ENCODE data around the gene NKAIN1.

NKAIN1 gene

DNA sequence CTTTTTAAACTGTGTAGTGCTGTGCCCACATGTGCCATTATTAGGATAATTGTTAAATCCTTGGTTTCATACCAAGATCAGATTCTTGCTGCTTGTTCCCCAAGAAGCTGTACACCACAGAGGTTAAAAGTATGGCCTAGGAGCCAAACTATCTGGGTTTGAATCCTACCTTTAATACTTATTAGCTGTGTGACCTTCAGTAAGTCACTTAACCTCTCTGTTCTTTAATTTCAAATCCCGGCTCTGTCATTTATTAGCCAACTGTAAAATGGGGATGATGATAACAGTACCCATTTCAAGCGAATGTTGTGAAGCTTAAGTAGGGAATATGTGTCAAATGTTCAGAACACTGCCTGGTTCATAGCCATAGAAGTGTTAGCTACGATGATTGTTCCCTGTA, 32.6 kb downstream of the NKAIN1 start:
- no peaks in the 10 kb centered on the region for H3K79me2 ChIP-seq (ENCODE audit: insufficient read depth, low read length)
- H3K9me3 ChIP-seq (ENCODE audit: low read length) = peaks cover 7% of the 10 kb centered on the region; the same call in 1 of the 2 replicates
- TF ChIP-seq, protein P1, sequence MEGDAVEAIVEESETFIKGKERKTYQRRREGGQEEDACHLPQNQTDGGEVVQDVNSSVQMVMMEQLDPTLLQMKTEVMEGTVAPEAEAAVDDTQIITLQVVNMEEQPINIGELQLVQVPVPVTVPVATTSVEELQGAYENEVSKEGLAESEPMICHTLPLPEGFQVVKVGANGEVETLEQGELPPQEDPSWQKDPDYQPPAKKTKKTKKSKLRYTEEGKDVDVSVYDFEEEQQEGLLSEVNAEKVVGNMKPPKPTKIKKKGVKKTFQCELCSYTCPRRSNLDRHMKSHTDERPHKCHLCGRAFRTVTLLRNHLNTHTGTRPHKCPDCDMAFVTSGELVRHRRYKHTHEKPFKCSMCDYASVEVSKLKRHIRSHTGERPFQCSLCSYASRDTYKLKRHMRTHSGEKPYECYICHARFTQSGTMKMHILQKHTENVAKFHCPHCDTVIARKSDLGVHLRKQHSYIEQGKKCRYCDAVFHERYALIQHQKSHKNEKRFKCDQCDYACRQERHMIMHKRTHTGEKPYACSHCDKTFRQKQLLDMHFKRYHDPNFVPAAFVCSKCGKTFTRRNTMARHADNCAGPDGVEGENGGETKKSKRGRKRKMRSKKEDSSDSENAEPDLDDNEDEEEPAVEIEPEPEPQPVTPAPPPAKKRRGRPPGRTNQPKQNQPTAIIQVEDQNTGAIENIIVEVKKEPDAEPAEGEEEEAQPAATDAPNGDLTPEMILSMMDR (IDR thresholded peaks at IDR 0.05; ENCODE audit: low read length) = no peak
- no peak for TF ChIP-seq EZH2 (IDR thresholded peaks at IDR 0.05; ENCODE audit: borderline replicate concordance, low read length)
- H4K20me1 ChIP-seq (ENCODE audit: insufficient read depth, low read length) = no peaks in the 10 kb centered on the region
- no peaks in the 10 kb centered on the region; the same call in 1 of the 2 replicates for H3K27me3 ChIP-seq (ENCODE audit: insufficient read depth, low read length)
- no peaks in the 10 kb centered on the region for H3F3A ChIP-seq (ENCODE audit: insufficient read depth, low read length)
- H3K36me3 ChIP-seq (ENCODE audit: insufficient read depth, low read length) = no peaks in the 10 kb centered on the region; the same call in 1 of the 2 replicates
- no peak overlapping the region for H3K9ac ChIP-seq (ENCODE audit: low read length)
- no peaks in the 10 kb centered on the region for H3K9me2 ChIP-seq (ENCODE audit: low read depth, low read length)
- H3K4me1 ChIP-seq (ENCODE audit: insufficient read depth, low read length, severe bottlenecking) = no peaks in the 10 kb centered on the region
- no peak overlapping the region for H3K4me3 ChIP-seq (ENCODE audit: low read depth, low read length, poor library complexity, severe bottlenecking)
- no peak overlapping the region for H3K27ac ChIP-seq (ENCODE audit: low read depth, low read length, poor library complexity, severe bottlenecking)
- H2AFZ ChIP-seq (ENCODE audit: low read length) = no peak overlapping the region
- H3K4me2 ChIP-seq (ENCODE audit: low read length) = no peak overlapping the region

DNA sequence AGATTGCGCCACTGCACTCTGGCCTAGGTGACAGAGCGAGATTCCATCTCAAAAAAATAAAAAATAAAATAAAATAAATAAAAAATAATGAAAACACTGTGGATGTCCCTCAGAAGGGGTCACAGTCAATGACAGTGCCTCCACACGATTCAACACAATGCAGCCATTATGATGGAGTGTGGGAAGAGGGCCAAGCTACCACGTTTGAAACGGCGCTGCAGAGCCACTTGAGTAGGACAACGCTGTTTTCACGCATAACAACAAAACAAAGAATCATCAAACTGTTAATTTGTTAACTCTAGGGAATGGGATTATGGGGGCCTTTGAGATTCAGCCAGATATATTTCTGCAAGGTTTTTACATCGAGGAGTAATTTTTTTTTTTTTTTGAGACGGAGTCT, 36.5 kb downstream of the NKAIN1 start:
- Histone ChIP-seq H2AFZ (ENCODE audit: low read length) (no peak overlapping the region), H3K9ac (ENCODE audit: low read length) (no peak overlapping the region), H3K4me2 (ENCODE audit: low read length) (no peak overlapping the region), H3K9me2 (ENCODE audit: low read depth, low read length) (no peaks in the 10 kb centered on the region), H4K20me1 (ENCODE audit: insufficient read depth, low read length) (no peaks in the 10 kb centered on the region), H3K9me3 (ENCODE audit: low read length) (no peaks in the 10 kb centered on the region), H3K36me3 (ENCODE audit: insufficient read depth, low read length) (no peaks in the 10 kb centered on the region), H3K79me2 (ENCODE audit: insufficient read depth, low read length) (no peaks in the 10 kb centered on the region), H3K4me1 (ENCODE audit: insufficient read depth, low read length, severe bottlenecking) (no peaks in the 10 kb centered on the region), H3K27me3 (ENCODE audit: insufficient read depth, low read length) (no peaks in the 10 kb centered on the region), H3F3A (ENCODE audit: insufficient read depth, low read length) (no peaks in the 10 kb centered on the region), H3K4me3 (ENCODE audit: low read depth, low read length, poor library complexity, severe bottlenecking) (no peak overlapping the region), H3K27ac (ENCODE audit: low read depth, low read length, poor library complexity, severe bottlenecking) (no peak overlapping the region)
- no peak for TF ChIP-seq EZH2 (IDR thresholded peaks at IDR 0.05; ENCODE audit: borderline replicate concordance, low read length)
- TF ChIP-seq, protein P1 (IDR thresholded peaks at IDR 0.05; ENCODE audit: low read length) = no peak

DNA sequence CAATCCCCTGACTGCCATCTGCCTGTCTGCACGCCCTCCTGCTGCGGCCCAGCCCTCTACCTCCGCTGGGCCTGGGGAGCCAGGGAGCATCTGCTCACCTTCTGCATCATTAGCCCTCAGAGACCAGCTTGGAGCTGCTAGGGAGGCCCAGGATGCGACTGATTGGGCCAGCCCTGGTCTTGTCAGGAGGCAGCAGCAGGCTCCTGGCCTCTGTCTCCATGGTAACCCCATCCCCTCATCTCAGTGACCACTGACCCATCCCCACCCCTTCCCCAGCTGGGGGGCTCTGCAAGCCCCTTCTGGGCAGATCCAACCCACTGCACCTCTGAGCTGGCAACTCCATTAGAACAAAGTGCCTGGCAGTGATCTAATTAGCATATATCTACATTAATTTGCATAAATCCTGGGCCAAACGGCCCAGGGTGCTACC, 37.7 kb downstream of the NKAIN1 start:
- Histone ChIP-seq H3K79me2 (ENCODE audit: insufficient read depth, low read length) (no peaks in the 10 kb centered on the region), H4K20me1 (ENCODE audit: insufficient read depth, low read length) (no peaks in the 10 kb centered on the region), H3K4me1 (ENCODE audit: insufficient read depth, low read length, severe bottlenecking) (no peaks in the 10 kb centered on the region), H3K9me3 (ENCODE audit: low read length) (no peaks in the 10 kb centered on the region), H3K27ac (ENCODE audit: low read depth, low read length, poor library complexity, severe bottlenecking) (no peak overlapping the region), H3F3A (ENCODE audit: insufficient read depth, low read length) (no peaks in the 10 kb centered on the region), H3K9ac (ENCODE audit: low read length) (no peak overlapping the region), H3K27me3 (ENCODE audit: insufficient read depth, low read length) (no peaks in the 10 kb centered on the region), H3K4me2 (ENCODE audit: low read length) (no peak overlapping the region), H3K9me2 (ENCODE audit: low read depth, low read length) (no peaks in the 10 kb centered on the region), H2AFZ (ENCODE audit: low read length) (no peak overlapping the region), H3K4me3 (ENCODE audit: low read depth, low read length, poor library complexity, severe bottlenecking) (no peak overlapping the region), H3K36me3 (ENCODE audit: insufficient read depth, low read length) (no peaks in the 10 kb centered on the region)
- TF ChIP-seq EZH2 (IDR thresholded peaks at IDR 0.05; ENCODE audit: borderline replicate concordance, low read length) = no peak
- TF ChIP-seq, protein P1 (IDR thresholded peaks at IDR 0.05; ENCODE audit: low read length) = no peak
